ENCODE measurements around the gene MTCL1.
A peak's percentile ranks its signal among the peaks of the same experiment; 100 is the strongest.

MTCL1 gene

GRCh38 chr18:8673256-8674209 lies 31.8 kb upstream of the MTCL1 start:
- in situ Hi-C loops (cut with MboI; ENCODE audit: low sequenced_read_pairs, unreplicated experiment), result no loop called here
- peak; percentile 51 for DNase-seq (ENCODE audit: low spot score)
- no peak for TF ChIP-seq CTCF (IDR thresholded peaks at IDR 0.05; ENCODE audit: borderline replicate concordance, control extremely low read depth, extremely low read depth, insufficient read depth, missing control alignments)

GRCh38 chr18:8675057-8675456 lies 30.3 kb upstream of the MTCL1 start:
- no peak for TF ChIP-seq CTCF (IDR thresholded peaks at IDR 0.05; ENCODE audit: borderline replicate concordance, control extremely low read depth, extremely low read depth, insufficient read depth, missing control alignments)
- DNase-seq (ENCODE audit: low spot score), result no peak
- in situ Hi-C loops (cut with MboI; ENCODE audit: low sequenced_read_pairs, unreplicated experiment), result no loop called here

GRCh38 chr18:8681196-8681595 lies 24.2 kb upstream of the MTCL1 start:
- in situ Hi-C loops (cut with MboI; ENCODE audit: low sequenced_read_pairs, unreplicated experiment), result no loop called here
- no peak for TF ChIP-seq CTCF (IDR thresholded peaks at IDR 0.05; ENCODE audit: borderline replicate concordance, control extremely low read depth, extremely low read depth, insufficient read depth, missing control alignments)
- DNase-seq (ENCODE audit: low spot score), result peak; percentile 42

GRCh38 chr18:8684577-8684976 lies 20.8 kb upstream of the MTCL1 start:
- TF ChIP-seq CTCF (IDR thresholded peaks at IDR 0.05; ENCODE audit: borderline replicate concordance, control extremely low read depth, extremely low read depth, insufficient read depth, missing control alignments), result no peak
- DNase-seq (ENCODE audit: low spot score), result no peak
- in situ Hi-C loops (cut with MboI; ENCODE audit: low sequenced_read_pairs, unreplicated experiment), result no loop called here

GRCh38 chr18:8685141-8685913 lies 20.0 kb upstream of the MTCL1 start:
- no peak for TF ChIP-seq CTCF (IDR thresholded peaks at IDR 0.05; ENCODE audit: borderline replicate concordance, control extremely low read depth, extremely low read depth, insufficient read depth, missing control alignments)
- in situ Hi-C loops (cut with MboI; ENCODE audit: low sequenced_read_pairs, unreplicated experiment), result no loop called here
- DNase-seq (ENCODE audit: low spot score), result no peak

GRCh38 chr18:8685914-8686216 lies 19.5 kb upstream of the MTCL1 start:
- in situ Hi-C loops (cut with MboI; ENCODE audit: low sequenced_read_pairs, unreplicated experiment), result no loop called here
- no peak for TF ChIP-seq CTCF (IDR thresholded peaks at IDR 0.05; ENCODE audit: borderline replicate concordance, control extremely low read depth, extremely low read depth, insufficient read depth, missing control alignments)
- DNase-seq (ENCODE audit: low spot score), result no peak

All from GM13976 (cell line).